LNCAP (cell line): ENCODE measurements around the gene GBX2.

Source experiments
- CTCF ChIP-seq: fragments of 450-650 bp; IDR thresholded peaks from 2 replicates; pipeline ENCODE4 v1.5.1; 2017; ENCODE audit warnings: mild to moderate bottlenecking

Gene GBX2

GRCh38 chr2:236175548-236176150 is 7.5 kb upstream of the GBX2 start:
- no peak for TF ChIP-seq CTCF

- TF ChIP-seq CTCF = no peak
These were observed 5.8 kb upstream of the GBX2 start for GRCh38 chr2:236173729-236174607.

- no peak for TF ChIP-seq CTCF
These were observed 5.0 kb upstream of the GBX2 start for GRCh38 chr2:236173036-236173728.

GRCh38 chr2:236172255-236173035 is 4.3 kb upstream of the GBX2 start:
- TF ChIP-seq CTCF = no peak

- TF ChIP-seq CTCF = no peak
These were observed 3.6 kb upstream of the GBX2 start for GRCh38 chr2:236171680-236172254.

- no peak for TF ChIP-seq CTCF
These were observed 3.0 kb upstream of the GBX2 start for GRCh38 chr2:236171181-236171679.
